Activated CD8-positive, alpha-beta T cell treated with anti-CD3 and anti-CD28 coated beads, Interleukin-2, amount 10 ng/mL, durations not matched to agents 7 days and 5 days (primary cell): Measurements from ENCODE around the gene RUVBL2. TPM values are rescaled to one million over a fixed set of nuclear protein-coding genes. Genes with fewer than 3 reads are reported as not detected.

Experiments
- ATAC-seq: fragments of 150-1000 bp; cut with Tn5 transposase; one replicate; pipeline ENCODE4 v1.10.0; 2021; ENCODE audit warnings: moderate library complexity
- CTCF ChIA-PET: fragments of 350-600 bp; sonication (Branson Sonifier 250); formaldehyde crosslinking; loops from one replicate; lab custom pipeline; 2021; ENCODE audit warnings: antibody characterized with exemption; lab: Charles Lee
- POLR2A ChIA-PET: fragments of 350-600 bp; sonication (Branson Sonifier 250); formaldehyde crosslinking; loops from one replicate; lab custom pipeline; 2021; ENCODE audit warnings: antibody characterized with exemption; lab: Charles Lee
- DNase-seq: peaks from one replicate; pipeline ENCODE4 v3.0.0-alpha.2; 2020
- H3K27ac Mint-ChIP-seq: one replicate; pipeline ENCODE4 v1.8.0; 2021; ENCODE audit warnings: mild to moderate bottlenecking, mixed read lengths
- H3K27me3 Mint-ChIP-seq: one replicate; pipeline ENCODE4 v1.8.0; 2021; ENCODE audit warnings: low read depth, mixed read lengths
- H3K36me3 Mint-ChIP-seq: one replicate; pipeline ENCODE4 v1.8.0; 2021; ENCODE audit warnings: low read depth, mixed read lengths
- H3K4me1 Mint-ChIP-seq: one replicate; pipeline ENCODE4 v1.8.0; 2021; ENCODE audit warnings: low read depth, mixed read lengths
- H3K4me3 Mint-ChIP-seq: one replicate; pipeline ENCODE4 v1.8.0; 2021; ENCODE audit warnings: mild to moderate bottlenecking, mixed read lengths
- H3K9me3 Mint-ChIP-seq: one replicate; pipeline ENCODE4 v1.8.0; 2022; ENCODE audit warnings: mixed read lengths; ENCODE audit not compliant: insufficient read depth
- total RNA-seq, 2 experiments: library from RNA; stranded (reverse); gene quantifications; one replicate each; pipeline ENCODE4 v1.2.3, GENCODE V29; 2021

The RUVBL2 gene
- total RNA-seq, 2 experiments from 2014 or later: 105 to 106 TPM

GRCh38 chr19:48964205-48965039 is 29.3 kb upstream of the RUVBL2 start:
- Mint-ChIP-seq H3K36me3 (peaks cover 60% of the 10 kb centered on the region), H3K4me3 (peak overlapping the region; percentile 96), H3K27ac (peak overlapping the region; percentile 96), H3K27me3 (no peaks in the 10 kb centered on the region), H3K4me1 (peaks cover 77% of the 10 kb centered on the region), H3K9me3 (no peaks in the 10 kb centered on the region)
- ChIA-PET CTCF (interaction anchor here (1.0 to 3.8 kb wide), 6 partner anchors 28 to 177 kb away, joined by 3 to 23 read pairs (median 3); partner anchors contain the start of genes GYS1, NUCB1 and RUVBL2), POLR2A (interaction anchor here (0.6 to 5.4 kb wide), 12 partner anchors 10 to 1411 kb away, joined by 3 to 54 read pairs (median 4); partner anchors contain the start of genes BAX, NUCB1 and PPP1R15A)
- DNase-seq: no peak
- ATAC-seq: no peak

- ChIA-PET POLR2A (interaction anchor here (0.7 to 5.4 kb wide), 6 partner anchors 8 to 91 kb away, joined by 3 to 54 read pairs (median 6); partner anchors contain the start of genes BAX, NUCB1 and PPP1R15A), CTCF (interaction anchor here (2.1 to 3.8 kb wide), 2 partner anchors 28 to 170 kb away, joined by 7 to 23 read pairs; partner anchors contain the start of genes GYS1 and RUVBL2)
- DNase-seq (peak; percentile 94), ATAC-seq (peak; percentile 72)
- Mint-ChIP-seq H3K4me1 (peaks cover 73% of the 10 kb centered on the region), H3K4me3 (peak within 1 kb of the TSS; percentile 96), H3K9me3 (no peaks in the 10 kb centered on the region), H3K36me3 (peaks cover 60% of the 10 kb centered on the region), H3K27me3 (no peaks in the 10 kb centered on the region), H3K27ac (peak within 1 kb of the TSS; percentile 96)
These were observed 28.5 kb upstream of the RUVBL2 start, which contains the start of gene FTL for GRCh38 chr19:48965040-48965805. FTL (plus strand) TSS chr19:48965309; CDS start chr19:48965508, 199 bp downstream.

GRCh38 chr19:48965806-48966540 is 27.7 kb upstream of the RUVBL2 start:
- ChIA-PET POLR2A (interaction anchor here (0.5 to 5.4 kb wide), 8 partner anchors 9 to 562 kb away, joined by 3 to 54 read pairs (median 4); partner anchors contain the start of genes BAX, NUCB1, PPP1R15A and RCN3), CTCF (interaction anchor here (1.3 to 3.8 kb wide), 4 partner anchors 27 to 171 kb away, joined by 4 to 23 read pairs (median 6); partner anchors contain the start of genes DHDH, GYS1 and RUVBL2)
- Mint-ChIP-seq H3K27me3 (no peaks in the 10 kb centered on the region), H3K9me3 (no peaks in the 10 kb centered on the region), H3K4me3 (peak overlapping the region; percentile 96), H3K27ac (peak overlapping the region; percentile 96), H3K4me1 (peaks cover 72% of the 10 kb centered on the region), H3K36me3 (peaks cover 58% of the 10 kb centered on the region)
- ATAC-seq (peak; percentile 52), DNase-seq (peak; percentile 95)

- ChIA-PET CTCF (interaction anchor here (1.3 to 3.8 kb wide), 4 partner anchors 26 to 171 kb away, joined by 4 to 23 read pairs (median 6); partner anchors contain the start of genes DHDH, GYS1 and RUVBL2), POLR2A (interaction anchor here (0.5 to 5.4 kb wide), 6 partner anchors 11 to 561 kb away, joined by 3 to 54 read pairs (median 4); partner anchors contain the start of genes NUCB1, PPP1R15A and RCN3)
- Mint-ChIP-seq H3K4me3 (peak overlapping the region; percentile 96), H3K27me3 (no peaks in the 10 kb centered on the region), H3K4me1 (peaks cover 67% of the 10 kb centered on the region), H3K27ac (peak overlapping the region; percentile 96), H3K36me3 (peaks cover 53% of the 10 kb centered on the region), H3K9me3 (no peaks in the 10 kb centered on the region)
- peak; percentile 35 for DNase-seq
- ATAC-seq: no peak
These were observed 26.9 kb upstream of the RUVBL2 start for GRCh38 chr19:48966541-48967345.

- POLR2A ChIA-PET: interaction anchor here (1.4 to 5.4 kb wide), 2 partner anchors 66 to 93 kb away, joined by 3 to 54 read pairs; partner anchors contain the start of gene PPP1R15A
- CTCF ChIA-PET: interaction anchor here (0.7 to 3.8 kb wide), 5 partner anchors 25 to 172 kb away, joined by 3 to 23 read pairs (median 5); partner anchors contain the start of genes DHDH, GYS1, PPP1R15A and RUVBL2
- H3K27me3 Mint-ChIP-seq: no peaks in the 10 kb centered on the region
- peaks cover 46% of the 10 kb centered on the region for H3K36me3 Mint-ChIP-seq
- DNase-seq (no peak), ATAC-seq (no peak)
- H3K9me3 Mint-ChIP-seq: no peaks in the 10 kb centered on the region
- peaks cover 59% of the 10 kb centered on the region for H3K4me1 Mint-ChIP-seq
- peak overlapping the region; percentile 23 for H3K27ac Mint-ChIP-seq
- H3K4me3 Mint-ChIP-seq: peak overlapping the region; percentile 96
These were observed 26.1 kb upstream of the RUVBL2 start for GRCh38 chr19:48967346-48968178.

- ATAC-seq (no peak), DNase-seq (no peak)
- peaks cover 54% of the 10 kb centered on the region for H3K4me1 Mint-ChIP-seq
- peaks cover 50% of the 10 kb centered on the region for H3K36me3 Mint-ChIP-seq
- H3K9me3 Mint-ChIP-seq: no peaks in the 10 kb centered on the region
- ChIA-PET CTCF (interaction anchor here (0.7 to 3.8 kb wide), 3 partner anchors 25 to 172 kb away, joined by 3 to 23 read pairs (median 3); partner anchors contain the start of genes GYS1, PPP1R15A and RUVBL2), POLR2A (interaction anchor here (1.4 to 5.4 kb wide), 2 partner anchors 67 to 94 kb away, joined by 3 to 54 read pairs; partner anchors contain the start of gene PPP1R15A)
- no peaks in the 10 kb centered on the region for H3K27me3 Mint-ChIP-seq
- H3K27ac Mint-ChIP-seq: peak overlapping the region; percentile 23
- no peak overlapping the region for H3K4me3 Mint-ChIP-seq
These were observed 25.5 kb upstream of the RUVBL2 start for GRCh38 chr19:48968179-48968661.

- Mint-ChIP-seq H3K27me3 (no peaks in the 10 kb centered on the region), H3K4me1 (peaks cover 48% of the 10 kb centered on the region), H3K36me3 (peaks cover 50% of the 10 kb centered on the region), H3K4me3 (no peak overlapping the region), H3K9me3 (no peaks in the 10 kb centered on the region), H3K27ac (no peak overlapping the region)
- no peak for ATAC-seq
- ChIA-PET POLR2A (interaction anchor here (0.7 to 1.1 kb wide), 2 partner anchors 68 to 170 kb away, joined by 3 read pairs; partner anchors contain the start of gene NUCB1), CTCF (interaction anchor here (1.2 kb wide), 1 partner anchor 173 kb away, joined by 3 read pairs; no protein-coding TSS in a partner anchor)
- DNase-seq: no peak
These were observed 24.9 kb upstream of the RUVBL2 start for GRCh38 chr19:48968813-48969218.

GRCh38 chr19:48969276-48970138 is 24.2 kb upstream of the RUVBL2 start:
- Mint-ChIP-seq H3K9me3 (no peaks in the 10 kb centered on the region), H3K27ac (no peak overlapping the region), H3K36me3 (peaks cover 52% of the 10 kb centered on the region), H3K4me1 (peaks cover 41% of the 10 kb centered on the region), H3K4me3 (no peak overlapping the region), H3K27me3 (no peaks in the 10 kb centered on the region)
- ChIA-PET CTCF (interaction anchor here (0.6 to 3.4 kb wide), 14 partner anchors 10 to 187 kb away, joined by 3 to 39 read pairs (median 15); partner anchors contain the start of genes BAX, DHDH, GYS1 and NUCB1), POLR2A (interaction anchor here (0.7 to 1.2 kb wide), 4 partner anchors 69 to 171 kb away, joined by 3 read pairs; partner anchors contain the start of gene NUCB1)
- DNase-seq (no peak), ATAC-seq (no peak)
